Mesodermal cell (in vitro differentiated cells): ENCODE data around the gene ZBTB39.
"Not testable (repeated sequence)": the region's sequence is repeated elsewhere in the genome, so short reads cannot be mapped to it uniquely, and the experiment has no call there.

Experiments used
- H3K27ac ChIP-seq: 2 replicates; pipeline ENCODE4 v1.7.0; 2013; ENCODE audit warnings: mild to moderate bottlenecking, low read depth, low read length, moderate library complexity; ENCODE audit not compliant: severe bottlenecking
- H3K36me3 ChIP-seq: 2 replicates; pipeline ENCODE4 v1.7.1; 2013; ENCODE audit warnings: mild to moderate bottlenecking, low read length, moderate library complexity; ENCODE audit not compliant: control insufficient read depth, insufficient read depth
- H3K4me1 ChIP-seq: one replicate; pipeline ENCODE4 v1.7.1; 2013; ENCODE audit warnings: mild to moderate bottlenecking, low read length; ENCODE audit not compliant: insufficient read depth, control insufficient read depth, poor library complexity, severe bottlenecking
- H3K4me3 ChIP-seq: 2 replicates; pipeline ENCODE4 v1.7.0; 2013; ENCODE audit warnings: low read length, control low read depth, mild to moderate bottlenecking; ENCODE audit not compliant: insufficient read depth, poor library complexity, severe bottlenecking; ENCODE audit errors: extremely low read depth
- H3K9me3 ChIP-seq: 2 replicates; pipeline ENCODE4 v1.7.1; 2013; ENCODE audit warnings: mild to moderate bottlenecking, low read length, moderate library complexity; ENCODE audit not compliant: control insufficient read depth
- WGBS, 2 experiments: methylation state at CpG; one replicate each; pipeline ENCODE4 v1.1.5; 2013; ENCODE audit warnings: missing lambda C conversion rate in 2 of 2; ENCODE audit not compliant: insufficient coverage in 2 of 2; 5-methylcytosine and 5-hydroxymethylcytosine counted together

The ZBTB39 gene

GRCh38 chr12:57031789-57032188 is 25.4 kb upstream of the ZBTB39 start:
- 83 to 85% methylated on average over 7 of the region's 7 CpGs for WGBS, 2 experiments
- no peak overlapping the region for H3K27ac ChIP-seq
- H3K9me3 ChIP-seq, result no peaks in the 10 kb centered on the region
- H3K4me1 ChIP-seq, result no peaks in the 10 kb centered on the region
- no peaks in the 10 kb centered on the region for H3K36me3 ChIP-seq
- H3K4me3 ChIP-seq, result no peak overlapping the region

GRCh38 chr12:57031138-57031725 is 24.9 kb upstream of the ZBTB39 start:
- Histone ChIP-seq H3K9me3 (no peaks in the 10 kb centered on the region), H3K4me3 (no peak overlapping the region), H3K4me1 (no peaks in the 10 kb centered on the region), H3K36me3 (no peaks in the 10 kb centered on the region), H3K27ac (no peak overlapping the region)
- 55 to 64% methylated on average over 2 of the region's 2 CpGs for WGBS, 2 experiments

GRCh38 chr12:57029457-57029856 is 23.1 kb upstream of the ZBTB39 start:
- Histone ChIP-seq H3K27ac (no peak overlapping the region), H3K9me3 (no peaks in the 10 kb centered on the region), H3K4me1 (no peaks in the 10 kb centered on the region), H3K4me3 (no peak overlapping the region), H3K36me3 (no peaks in the 10 kb centered on the region)
- 84 to 98% methylated on average over 3 to 5 of the region's 7 CpGs for WGBS, 2 experiments

- Histone ChIP-seq H3K27ac (no peak overlapping the region), H3K36me3 (no peaks in the 10 kb centered on the region), H3K4me1 (no peaks in the 10 kb centered on the region), H3K4me3 (no peak overlapping the region), H3K9me3 (no peaks in the 10 kb centered on the region)
- 81 to 100% methylated on average over 1 to 3 of the region's 5 CpGs for WGBS, 2 experiments
These were observed 21.4 kb upstream of the ZBTB39 start for GRCh38 chr12:57027805-57028153.

- H3K9me3 ChIP-seq, result no peaks in the 10 kb centered on the region
- no peak overlapping the region for H3K4me3 ChIP-seq
- H3K36me3 ChIP-seq, result no peaks in the 10 kb centered on the region
- WGBS, 2 experiments, result 84 to 86% methylated on average over 7 to 9 of the region's 13 CpGs
- no peaks in the 10 kb centered on the region for H3K4me1 ChIP-seq
- H3K27ac ChIP-seq, result no peak overlapping the region
These were observed 20.9 kb upstream of the ZBTB39 start for GRCh38 chr12:57027011-57027804.

GRCh38 chr12:57025196-57025595 is 18.9 kb upstream of the ZBTB39 start:
- Histone ChIP-seq H3K4me1 (no peaks in the 10 kb centered on the region), H3K27ac (no peak overlapping the region), H3K9me3 (no peaks in the 10 kb centered on the region), H3K4me3 (no peak overlapping the region), H3K36me3 (no peaks in the 10 kb centered on the region)
- 80 to 100% methylated on average over 1 of the region's 2 CpGs for WGBS, 2 experiments

- WGBS, 2 experiments, result 89 to 100% methylated on average over 2 to 4 of the region's 5 CpGs
- not testable (repeated sequence) for H3K27ac ChIP-seq, H3K4me1 ChIP-seq, H3K36me3 ChIP-seq, H3K9me3 ChIP-seq, H3K4me3 ChIP-seq
These were observed 16.0 kb upstream of the ZBTB39 start for GRCh38 chr12:57022324-57022723.

GRCh38 chr12:57019983-57020719 is 13.8 kb upstream of the ZBTB39 start:
- 94 to 97% methylated on average over 5 to 6 of the region's 9 CpGs for WGBS, 2 experiments

GRCh38 chr12:57018906-57019305 is 12.6 kb upstream of the ZBTB39 start:
- no peak overlapping the region for H3K27ac ChIP-seq

More at GRCh38 chr12:57019983-57020719, 13.8 kb upstream of the ZBTB39 start:
- Histone ChIP-seq H3K4me3 (no peak overlapping the region), H3K9me3 (no peaks in the 10 kb centered on the region), H3K36me3 (no peaks in the 10 kb centered on the region), H3K27ac (no peak overlapping the region), H3K4me1 (peaks cover 5% of the 10 kb centered on the region)

GRCh38 chr12:57018353-57018752 is 12.0 kb upstream of the ZBTB39 start:
- 100% methylated on average over 2 of the region's 5 CpGs for WGBS, 2 experiments
- H3K27ac ChIP-seq, H3K4me3 ChIP-seq, H3K4me1 ChIP-seq, H3K36me3 ChIP-seq, H3K9me3 ChIP-seq: not testable (repeated sequence)

More at GRCh38 chr12:57018906-57019305, 12.6 kb upstream of the ZBTB39 start:
- no peaks in the 10 kb centered on the region for H3K36me3 ChIP-seq
- 100% methylated on average over 1 of the region's 1 CpG for WGBS, 2 experiments
- no peaks in the 10 kb centered on the region for H3K9me3 ChIP-seq
- H3K4me1 ChIP-seq, result peaks cover 5% of the 10 kb centered on the region
- no peak overlapping the region for H3K4me3 ChIP-seq
